HG03025 (cell line): ENCODE data around the gene SLC38A10.
"Not testable (repeated sequence)": the region's sequence is repeated elsewhere in the genome, so short reads cannot be mapped to it uniquely, and the experiment has no call there.

Source experiments
- ATAC-seq: cut with Tn5 transposase; IDR thresholded peaks from one replicate; pipeline ENCODE4 v1.9.1; 2021; ENCODE audit warnings: mild to moderate bottlenecking, moderate library complexity; ENCODE audit not compliant: unreplicated experiment, low FRiP score

SLC38A10 gene

DNA sequence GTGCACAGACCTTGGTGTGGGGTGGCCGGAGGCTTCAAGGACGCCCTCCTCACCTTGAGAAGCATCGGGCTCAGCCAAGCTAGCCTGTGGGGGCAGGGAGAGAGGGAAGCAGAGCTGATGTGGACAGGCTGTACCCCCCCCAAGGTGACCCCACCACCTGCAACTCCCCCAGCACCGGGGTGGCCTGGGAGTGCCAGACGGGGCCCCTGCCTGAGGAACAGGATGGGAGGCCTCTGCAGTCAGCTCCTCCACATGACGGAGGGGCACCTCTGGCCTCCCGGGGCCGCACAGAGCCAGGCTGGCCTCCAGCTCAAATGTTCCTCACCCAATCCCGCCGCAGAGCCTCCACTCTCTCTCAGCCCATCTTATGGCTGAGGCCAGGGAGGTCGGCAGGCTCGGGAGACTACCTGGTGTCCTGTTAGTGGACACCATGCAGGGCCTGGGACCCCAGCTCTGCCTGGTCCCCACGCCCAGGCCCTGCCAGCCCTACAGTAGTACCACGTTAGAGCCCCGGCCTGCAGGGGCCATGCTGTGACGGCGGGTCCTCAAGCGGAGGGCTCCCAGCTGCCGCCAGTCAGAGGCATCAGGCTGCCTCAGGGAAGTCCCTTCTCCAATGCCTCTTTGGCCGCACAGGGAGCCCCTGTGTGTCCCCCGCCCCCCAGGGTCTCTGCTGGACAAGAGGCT lies 19.4 kb upstream of the SLC38A10 start:
- no peak for ATAC-seq

DNA sequence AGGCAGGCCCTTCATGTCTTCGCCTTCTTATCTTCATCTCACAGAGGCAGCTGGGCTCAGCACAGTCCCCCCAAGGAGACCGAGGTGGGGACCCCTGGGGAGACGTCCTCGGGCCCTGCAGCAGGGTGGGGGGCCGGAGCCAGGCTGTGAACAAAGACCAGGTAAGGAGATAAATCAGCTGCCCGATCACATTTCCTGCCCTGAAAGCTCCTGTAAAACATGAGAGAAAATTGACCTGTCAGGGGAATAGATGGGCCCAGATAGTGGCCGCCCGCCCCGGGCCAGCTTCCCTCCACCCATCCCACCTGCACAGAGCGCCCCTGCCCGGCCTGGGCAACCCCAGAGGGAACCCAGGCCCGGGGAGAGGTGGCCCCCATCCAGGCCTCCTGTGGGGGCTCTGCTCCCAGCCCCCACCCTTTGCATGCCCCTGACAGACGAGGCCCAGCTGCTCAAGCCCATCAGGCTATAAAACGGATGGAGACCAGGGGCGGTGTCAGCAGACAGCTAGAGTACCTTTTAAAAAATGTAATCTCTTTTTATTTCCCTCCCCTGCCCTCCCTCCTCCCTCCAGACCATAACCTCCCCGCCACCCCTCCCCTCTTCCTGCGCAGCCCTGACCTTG lies 18.8 kb upstream of the SLC38A10 start:
- no peak for ATAC-seq

DNA sequence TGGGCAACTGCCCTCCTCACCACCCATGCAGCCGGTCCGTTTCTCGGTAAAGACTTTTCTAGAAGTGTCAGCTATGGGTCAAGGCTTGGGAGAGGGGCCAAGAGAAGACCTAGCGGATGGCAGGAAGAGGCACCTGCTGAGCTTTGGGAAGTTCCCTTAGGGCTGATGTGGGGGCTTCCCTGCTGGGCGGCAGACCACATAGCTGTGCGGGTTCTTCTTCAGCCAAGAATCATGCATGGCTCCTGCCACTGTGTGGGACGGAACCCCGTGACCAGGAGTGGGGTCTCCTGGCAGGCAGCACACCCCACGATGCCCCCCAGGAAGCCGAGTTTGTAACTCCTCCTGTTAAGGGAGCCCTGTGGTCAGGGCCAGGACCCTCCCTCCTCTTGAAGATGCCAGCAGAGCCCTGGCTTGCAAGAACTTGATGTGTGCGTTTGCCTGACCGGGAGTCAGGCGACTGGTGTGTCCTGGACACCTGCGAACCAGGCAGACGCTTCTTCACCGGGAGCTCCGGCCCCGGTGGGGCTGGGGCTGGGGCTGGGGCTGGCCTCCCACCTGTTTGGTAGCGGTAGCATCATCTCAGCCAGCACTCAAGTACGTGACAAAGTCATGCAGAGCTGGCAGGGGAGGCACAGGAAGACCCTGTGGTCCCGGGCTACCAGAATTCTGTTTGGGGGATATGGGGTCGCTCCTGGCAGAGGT lies 17.7 kb upstream of the SLC38A10 start:
- ATAC-seq: no peak

DNA sequence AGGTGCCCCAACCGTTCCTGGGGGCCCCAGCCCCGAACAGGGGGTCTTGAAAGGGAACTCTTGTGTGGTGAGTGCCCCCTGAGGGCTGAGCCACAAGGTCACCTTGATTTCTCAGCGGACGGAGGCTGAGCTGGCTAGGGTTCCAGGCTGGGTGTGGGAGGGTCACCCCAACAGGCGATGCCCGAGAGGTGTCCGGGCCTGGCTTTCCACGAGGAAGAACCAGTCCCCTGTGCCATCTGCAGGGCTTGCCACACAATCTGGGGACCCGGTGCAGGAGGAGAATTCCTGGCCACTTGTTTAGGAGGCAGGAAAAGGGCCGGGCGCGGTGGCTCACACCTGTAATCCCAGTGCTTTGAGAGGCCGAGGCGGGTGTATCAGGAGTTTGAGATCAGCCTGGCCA lies 16.8 kb upstream of the SLC38A10 start:
- ATAC-seq: no peak

DNA sequence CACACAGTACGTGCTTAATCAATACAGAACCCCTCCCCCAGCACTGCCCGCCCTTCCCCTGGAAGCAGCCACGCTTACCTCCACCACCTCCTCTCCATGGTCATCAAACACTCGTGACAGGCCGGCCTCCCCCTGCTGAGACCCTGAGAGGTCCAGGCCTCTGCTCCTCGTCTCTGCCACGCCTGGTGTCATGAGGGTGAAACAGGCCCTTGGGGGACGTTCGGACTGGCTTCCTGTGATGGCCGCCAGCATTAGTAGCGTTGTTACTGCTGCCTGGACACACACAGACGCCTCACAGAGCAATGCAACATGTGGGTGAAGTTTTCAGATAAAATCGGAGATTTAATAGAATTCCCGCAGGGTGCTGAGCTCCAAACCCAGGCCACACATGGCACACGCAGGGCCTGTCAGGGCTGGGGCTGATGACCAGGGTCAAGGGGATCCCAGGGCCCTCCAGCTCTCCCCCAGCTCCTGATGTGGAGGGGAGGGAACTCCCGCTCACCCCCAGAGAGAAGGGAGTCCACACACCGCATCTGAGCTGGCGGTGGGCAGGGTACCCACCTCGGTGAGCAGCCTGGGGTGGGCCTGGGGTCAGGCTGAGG lies 15.9 kb upstream of the SLC38A10 start:
- no peak for ATAC-seq

DNA sequence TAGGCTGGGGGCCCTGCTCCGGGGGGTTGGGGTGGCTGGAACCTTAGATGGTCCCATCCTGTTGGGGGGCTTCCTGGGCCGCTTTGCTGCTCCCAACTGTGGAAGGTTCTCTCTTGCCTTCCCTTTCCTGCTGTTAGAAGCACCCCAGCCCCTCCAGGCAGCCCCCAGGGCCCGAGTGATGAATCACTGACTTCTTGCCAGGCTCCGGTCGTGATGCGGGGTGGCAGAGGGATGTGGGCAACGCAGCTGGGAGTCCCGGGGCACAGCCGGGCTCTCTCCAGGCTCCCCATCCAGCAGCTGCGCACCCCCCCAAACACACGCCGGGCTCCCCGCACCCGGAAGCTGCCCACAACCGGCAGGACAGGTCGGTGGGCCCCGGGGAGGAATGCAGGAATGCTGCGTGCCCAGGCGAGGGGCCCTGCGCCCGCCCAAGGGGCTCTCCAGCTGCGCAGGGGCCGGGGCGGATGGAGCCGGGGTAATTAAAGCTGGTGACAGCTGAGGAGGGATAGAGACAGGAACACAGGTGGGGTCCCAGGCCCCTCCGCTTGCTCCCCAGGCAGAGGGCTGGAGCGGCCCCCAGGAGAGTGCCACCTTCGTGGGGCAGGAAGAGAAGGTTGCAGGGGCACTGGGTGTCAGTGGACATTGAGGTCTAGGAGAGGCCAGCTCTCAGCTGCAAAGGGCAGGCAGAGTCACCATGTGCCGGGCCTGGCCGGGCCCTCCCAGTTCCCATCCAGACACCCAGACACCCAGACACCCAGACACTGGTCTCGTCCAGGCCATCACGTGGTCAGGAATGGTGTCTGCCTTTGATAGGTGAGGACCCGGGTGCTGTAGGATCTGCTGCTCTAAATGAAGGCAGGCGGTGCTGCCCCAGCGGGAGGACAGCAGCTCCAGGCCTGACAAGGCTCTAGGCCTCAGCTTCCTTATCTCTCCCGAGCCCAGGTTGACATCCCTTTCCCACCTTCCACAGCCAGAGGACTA lies 15.0 kb upstream of the SLC38A10 start:
- no peak for ATAC-seq

DNA sequence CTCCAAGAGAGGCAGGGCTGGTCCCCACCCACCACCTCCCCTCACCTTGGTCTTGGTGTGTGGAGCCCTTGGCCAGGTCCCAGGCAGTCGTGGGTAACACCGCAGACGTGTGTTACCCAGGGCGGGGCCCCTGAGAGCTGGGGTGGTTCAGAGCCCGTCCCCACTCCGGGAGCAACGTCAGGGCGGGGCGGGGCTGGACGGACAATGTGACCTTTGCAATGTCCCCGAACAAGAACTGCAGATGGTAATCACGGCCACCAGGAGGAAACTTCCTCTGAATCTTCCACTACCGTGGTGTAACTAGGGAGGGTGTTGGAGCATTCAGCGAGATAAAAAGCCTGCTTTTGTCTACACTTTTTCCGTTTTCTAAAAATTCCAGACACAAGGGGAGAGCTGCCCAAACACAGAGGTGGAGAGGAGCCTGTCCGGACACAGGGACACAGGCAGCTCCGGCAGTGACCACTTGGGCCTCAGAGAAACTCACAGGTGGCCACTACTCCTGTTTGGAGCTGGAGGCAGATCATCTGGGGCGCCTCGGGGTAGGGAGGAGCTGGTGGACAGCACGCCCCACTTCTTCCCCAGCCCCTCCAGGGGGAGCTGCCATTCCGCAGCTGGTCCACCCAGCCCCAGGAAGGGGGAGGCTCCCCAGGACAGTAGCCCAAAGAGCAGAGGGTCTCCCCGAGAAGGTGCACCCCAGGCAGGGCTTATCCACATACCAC lies 14.2 kb upstream of the SLC38A10 start:
- ATAC-seq: no peak

DNA sequence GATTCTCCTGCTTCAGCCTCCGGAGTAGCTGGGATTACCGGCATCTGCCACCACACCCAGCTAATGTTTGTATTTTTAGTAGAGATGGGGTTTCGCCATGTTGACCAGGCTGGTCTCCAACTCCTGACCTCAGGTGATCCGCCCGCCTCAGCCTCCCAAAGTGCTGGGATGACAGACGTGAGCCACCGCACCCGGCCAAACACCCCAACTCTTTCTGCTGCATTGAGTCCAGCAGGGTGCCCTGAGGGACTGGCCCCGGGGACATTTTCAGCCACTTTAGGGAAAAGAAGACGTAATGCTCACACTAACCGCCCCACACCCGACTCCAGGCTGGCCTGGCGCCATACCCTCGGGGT lies 13.7 kb upstream of the SLC38A10 start:
- ATAC-seq: not testable (repeated sequence)

DNA sequence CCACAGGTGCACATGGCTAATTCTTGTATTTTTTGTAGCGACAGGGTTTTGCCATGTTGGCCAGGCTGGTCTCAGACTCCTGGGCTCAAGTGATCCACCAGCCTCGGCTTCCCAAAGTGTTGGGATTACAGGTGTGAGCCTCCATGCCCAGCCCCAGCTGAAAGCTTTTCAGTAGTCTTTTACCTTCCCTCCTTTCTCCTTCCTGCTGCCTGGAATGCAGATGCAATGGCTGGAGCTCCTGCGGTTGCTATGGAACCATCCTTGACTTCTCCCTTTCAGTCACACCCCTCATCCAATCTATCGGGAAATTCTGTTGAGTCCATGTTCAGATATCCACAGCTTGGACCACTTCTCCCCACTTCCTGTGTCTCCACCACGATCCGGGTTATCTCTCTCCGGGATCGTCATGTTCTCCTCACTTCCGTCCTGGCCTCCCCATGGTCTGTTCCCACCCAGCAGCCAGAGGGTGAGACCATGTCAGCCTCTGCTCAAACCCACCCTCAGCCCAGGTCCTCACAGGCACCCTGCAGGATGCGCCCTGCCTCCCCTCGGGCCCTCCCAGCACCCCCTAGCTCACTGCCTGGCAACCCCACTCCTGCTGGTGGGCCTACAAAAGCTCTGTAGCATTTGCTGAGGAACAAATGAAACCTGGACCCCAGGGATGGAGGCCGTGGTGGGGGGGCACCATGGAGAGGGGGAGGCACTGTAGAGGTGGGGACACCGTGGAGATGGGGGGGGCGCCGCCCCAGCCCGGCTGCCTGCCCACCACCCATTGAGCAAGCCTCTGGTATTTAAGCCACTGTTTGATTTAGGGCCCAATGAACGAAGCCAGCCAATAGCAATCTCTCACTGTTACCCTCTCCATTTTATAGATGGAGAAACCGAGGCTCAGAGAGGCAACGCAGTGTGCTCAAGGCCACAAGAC lies 12.8 kb upstream of the SLC38A10 start:
- ATAC-seq: no peak

DNA sequence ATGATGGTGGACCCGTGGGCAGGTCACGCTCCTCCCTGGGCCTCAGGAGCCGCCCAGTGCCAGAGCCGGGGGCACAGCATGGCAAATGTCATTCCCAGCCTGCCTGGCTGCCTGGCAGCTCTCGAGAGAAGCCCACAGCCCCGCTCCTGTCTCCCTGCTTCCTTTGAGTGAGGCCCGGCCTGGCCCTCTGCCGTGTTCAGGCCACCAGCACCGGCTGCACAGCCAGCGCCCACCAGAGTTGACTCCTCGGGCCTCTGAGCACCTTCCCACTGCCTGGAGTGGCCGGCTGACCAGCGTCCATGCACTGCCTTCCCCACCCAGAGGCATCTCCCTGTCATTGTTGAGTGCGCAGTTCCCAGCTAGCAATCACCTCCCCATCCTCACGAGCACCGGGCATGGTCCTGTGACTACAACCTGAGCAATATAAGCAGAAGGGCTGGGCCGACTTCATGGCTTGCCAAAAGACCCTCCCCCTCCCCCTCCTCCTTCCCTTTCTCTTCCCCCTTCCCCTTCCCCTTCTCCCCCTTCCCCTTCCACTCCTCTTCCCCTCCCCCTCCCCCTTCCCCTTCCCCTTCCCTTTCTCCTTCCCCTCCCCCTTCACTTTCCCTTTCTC lies 11.9 kb upstream of the SLC38A10 start:
- ATAC-seq: no peak

DNA sequence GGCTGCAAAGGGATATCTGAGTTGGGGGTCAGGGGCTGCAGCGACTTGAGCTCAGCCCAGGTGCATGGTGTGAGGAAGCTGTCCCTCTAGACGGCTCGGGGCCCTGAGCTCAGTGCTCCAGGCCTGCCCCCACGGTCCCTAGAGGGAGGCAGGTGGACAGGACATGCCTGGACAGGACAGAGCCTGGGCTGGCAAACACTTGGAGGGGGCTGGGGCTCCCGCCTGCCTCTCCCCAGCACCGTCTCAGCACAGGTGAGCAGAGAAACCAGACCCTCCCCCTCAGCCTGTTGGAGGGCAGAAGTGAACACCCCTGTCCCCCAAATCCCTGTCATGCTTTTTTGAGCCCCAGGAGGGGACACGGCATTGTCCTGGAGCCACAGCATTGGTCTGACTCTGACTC lies 11.4 kb upstream of the SLC38A10 start:
- no peak for ATAC-seq

DNA sequence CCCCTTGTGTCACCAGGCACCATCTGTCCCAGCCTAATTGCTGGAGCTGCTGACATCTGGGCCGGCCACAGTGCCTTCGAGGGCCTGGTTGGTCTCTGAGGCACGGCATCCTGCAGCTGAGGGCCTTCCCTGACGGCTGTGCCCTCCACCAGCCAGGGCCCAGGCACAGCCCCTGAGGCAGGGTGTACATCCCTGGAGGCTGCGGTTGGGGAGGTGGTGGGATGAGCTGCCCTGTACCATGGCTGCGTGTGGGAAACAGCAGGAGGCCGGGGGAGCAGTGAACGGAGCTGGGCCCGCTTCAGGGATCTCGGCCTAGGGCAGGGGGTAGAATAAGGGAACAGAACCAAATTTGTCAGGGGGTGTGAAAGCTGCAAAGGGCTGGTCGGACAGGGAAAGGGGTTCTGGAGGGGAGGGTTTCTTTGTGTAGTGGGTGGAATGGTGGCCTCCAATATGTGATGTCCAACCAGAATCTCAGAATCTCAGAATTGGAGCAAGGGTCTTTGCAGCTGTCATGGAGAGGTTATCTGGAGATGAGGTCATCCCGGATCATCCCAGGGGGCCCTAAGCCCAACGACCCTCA lies 10.0 kb upstream of the SLC38A10 start:
- ATAC-seq: no peak

DNA sequence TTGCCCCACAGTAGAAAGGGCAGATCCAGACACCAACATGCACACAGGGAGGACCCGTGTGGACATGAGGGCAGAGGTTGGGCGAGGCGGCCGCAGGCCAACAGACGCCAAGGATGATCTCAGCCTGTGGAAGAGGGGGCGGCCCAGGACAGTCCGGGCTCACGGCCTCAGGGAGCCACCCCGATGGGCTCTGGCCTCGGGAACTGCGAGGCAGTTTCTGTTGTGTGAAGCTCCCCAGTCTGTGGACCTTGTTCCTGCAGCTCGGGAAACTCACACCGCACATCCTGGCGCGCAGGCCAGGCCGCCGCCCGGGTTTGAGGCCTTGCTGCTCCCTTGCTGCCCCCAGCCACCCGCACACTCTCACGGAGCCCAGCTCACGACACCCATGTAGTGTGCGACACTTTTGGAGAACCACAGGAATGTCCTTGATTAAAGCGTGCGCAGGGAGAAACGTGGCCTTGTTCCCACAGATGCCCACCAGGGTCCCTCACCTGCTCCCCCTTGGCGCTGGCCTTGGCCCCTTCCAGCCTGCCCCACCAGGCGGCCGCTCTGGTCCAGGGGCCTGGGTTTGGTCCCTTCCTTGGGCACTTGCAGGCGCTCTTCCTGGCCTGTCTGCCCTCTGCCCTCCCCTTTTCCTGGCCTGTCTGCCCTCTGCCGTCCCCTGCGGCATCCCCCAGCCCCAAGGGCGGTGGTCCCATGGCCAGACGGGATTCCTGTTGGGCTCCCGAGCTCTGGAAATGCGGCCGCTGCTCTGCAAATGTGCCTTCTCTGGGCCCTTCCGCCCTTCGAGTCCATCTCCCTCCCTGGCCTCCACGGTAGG lies 9.3 kb upstream of the SLC38A10 start:
- no peak for ATAC-seq

DNA sequence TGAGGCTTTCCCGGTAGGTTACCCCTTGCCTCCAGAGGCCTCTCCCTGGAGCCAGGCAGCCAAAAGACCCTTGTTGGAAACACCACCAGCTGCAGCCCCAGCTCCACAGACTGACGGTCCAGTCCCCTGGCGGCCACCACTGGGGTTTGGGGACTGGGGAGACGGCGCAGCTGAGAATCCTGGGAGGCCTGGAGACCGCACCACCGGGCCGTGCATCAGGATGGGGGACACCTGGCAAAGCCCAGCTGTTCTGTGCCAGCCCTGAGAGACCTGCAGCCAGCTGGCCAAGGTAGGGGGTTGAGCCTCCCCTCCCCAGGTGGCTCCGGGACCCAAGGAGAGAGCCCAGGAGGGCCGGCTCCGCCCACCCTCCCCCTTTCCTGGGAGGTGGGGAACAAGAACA lies 8.3 kb upstream of the SLC38A10 start:
- no peak for ATAC-seq

DNA sequence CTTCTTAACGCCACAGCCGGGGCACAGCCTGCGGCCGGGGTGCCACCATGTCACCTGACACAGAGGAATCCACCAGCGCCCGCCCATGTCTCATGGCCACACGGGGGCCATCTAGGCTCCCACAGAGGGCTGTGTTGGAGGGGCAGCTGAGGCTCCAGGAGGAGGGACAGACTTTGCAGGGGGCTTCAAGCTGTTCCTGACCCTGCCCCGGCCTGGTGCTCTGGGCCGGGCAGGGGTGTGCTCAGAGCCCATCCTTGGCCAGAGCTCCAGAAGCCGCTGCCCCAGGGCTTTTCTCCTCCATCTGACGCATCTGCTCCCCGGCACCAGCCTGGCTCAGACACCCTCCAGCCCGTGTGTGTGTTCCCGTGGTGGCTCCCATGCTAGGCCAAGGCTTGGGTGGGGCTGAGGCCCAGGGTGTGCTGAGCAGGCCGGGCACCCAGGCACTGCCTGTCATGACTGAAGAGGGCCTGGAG lies 7.8 kb upstream of the SLC38A10 start:
- no peak for ATAC-seq

DNA sequence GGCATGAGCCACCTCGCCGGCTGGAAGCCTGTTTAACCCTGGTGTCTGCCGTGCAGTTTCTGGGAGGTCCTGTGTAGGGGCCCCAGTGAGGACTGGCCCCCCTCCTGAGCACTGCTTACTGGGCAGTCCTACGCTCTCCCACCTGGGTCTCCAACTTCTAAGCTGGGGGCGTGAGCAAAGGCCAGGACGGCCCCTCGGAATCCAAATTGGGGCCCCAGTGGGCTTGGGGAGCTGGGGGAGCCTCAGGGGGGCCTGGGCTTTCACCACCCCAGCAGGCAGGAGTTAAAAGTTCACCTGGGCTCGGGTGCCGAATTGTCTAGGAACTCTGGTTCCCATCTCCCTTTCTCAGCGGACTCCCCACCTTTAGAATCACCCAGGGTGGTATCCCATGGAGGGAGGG lies 7.2 kb upstream of the SLC38A10 start:
- no peak for ATAC-seq
